T-helper 1 cell treated with Interleukin-12 subunit alpha and Interleukin-12 subunit beta and Interleukin-4 antibody, amounts not matched to agents 30 ng/mL and 1 ng/mL, for 36 hours (primary cell): ENCODE results near the gene S100P. TPM values are rescaled to one million over a fixed set of nuclear protein-coding genes. Genes with fewer than 3 reads are reported as not detected.

Experiments used
- intact Hi-C: fragments of 100-400 bp; cut with micrococcal nuclease; formaldehyde crosslinking; loops from one replicate; pipeline ENCODE4 v1.15.1; 2024
- total RNA-seq: library from RNA; stranded (reverse); gene quantifications from 2 replicates; pipeline ENCODE4 v1.2.3, GENCODE V29; 2022

Gene S100P
- total RNA-seq, 1 donor from 2014 or later: 15.5 TPM

DNA sequence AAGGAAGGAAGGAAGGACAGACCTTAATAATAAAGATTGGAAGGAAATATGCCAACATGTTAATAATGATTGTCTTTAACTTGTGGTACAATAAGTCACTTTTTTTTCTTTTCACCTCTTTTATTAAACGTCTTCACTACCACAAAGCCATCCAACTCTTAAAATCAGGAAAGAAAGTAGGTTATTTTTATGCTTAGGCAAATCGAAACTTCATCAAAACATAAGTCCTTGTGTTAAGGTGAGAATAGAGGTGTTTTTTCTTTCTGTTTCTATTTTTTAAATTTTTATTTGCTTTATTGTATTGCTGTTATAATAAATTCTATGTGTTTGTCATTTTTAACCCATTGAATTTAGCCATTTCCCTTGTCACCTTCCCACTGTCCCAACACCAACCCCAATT, 48.8 kb downstream of the S100P start:
- intact Hi-C loops: no loop called here

- intact Hi-C loops: no loop called here
Measured at GRCh38 chr4:6742989-6743388, 49.3 kb downstream of the S100P start.

Other genes with a start within 250 kb of the S100P start
- not detected in 2 replicates for gene PPP2R2C, start 221.3 kb upstream of the S100P start, total RNA-seq
- gene MAN2B2, start 118.7 kb upstream of the S100P start, total RNA-seq: 33.5 and 35.1 TPM in 2 replicates
- 115 and 116 TPM in 2 replicates for gene MRFAP1, start 53.2 kb upstream of the S100P start, total RNA-seq
- 69.6 and 74.2 TPM in 2 replicates for gene MRFAP1L1, start 16.0 kb downstream of the S100P start, total RNA-seq
- gene BLOC1S4, start 22.3 kb downstream of the S100P start, total RNA-seq: 17.4 and 19.0 TPM in 2 replicates
- 20.1 and 20.4 TPM in 2 replicates for gene KIAA0232, start 88.8 kb downstream of the S100P start, total RNA-seq
- gene TBC1D14, start 215.9 kb downstream of the S100P start, total RNA-seq: 70.7 and 76.7 TPM in 2 replicates